Endothelial cell of umbilical vein (primary cell): ENCODE measurements around the gene ZNF514. TPM values are rescaled to one million over a fixed set of nuclear protein-coding genes. Genes with fewer than 3 reads are reported as not detected.
A peak's percentile ranks its signal among the peaks of the same experiment; 100 is the strongest.

Experiments
- BruUV-seq: library from RNA; stranded (reverse); fragments of 400-500 nt; replicated peaks from 2 replicates; lab custom pipeline; 2021; lab: Mats Ljungman, UMichigan
- CTCF ChIA-PET: fragments of 300-600, 350-600 bp; sonication (Branson Sonifier 250); formaldehyde crosslinking; loops from one replicate; lab custom pipeline; 2021; ENCODE audit warnings: antibody characterized with exemption, inconsistent platforms; lab: Charles Lee
- POLR2A ChIA-PET: fragments of 300-600, 350-600 bp; sonication (Branson Sonifier 250); formaldehyde crosslinking; loops from one replicate; lab custom pipeline; 2021; ENCODE audit warnings: antibody characterized with exemption, inconsistent platforms; lab: Charles Lee
- DNase-seq: peaks from one replicate; pipeline ENCODE4 v3.0.0-alpha.2; 2011; ENCODE audit warnings: low read depth, low spot score
- FAIRE-seq: peaks from 2 replicates; lab custom pipeline; 2011; peaks lifted over from hg19 to GRCh38; lab: Jason Lieb, UNC
- H2AFZ ChIP-seq: 2 replicates; pipeline ENCODE4 v1.6.0; 2012; ENCODE audit warnings: low read depth, low read length, control low read depth, inconsistent platforms
- H3K27ac ChIP-seq: 2 replicates; pipeline ENCODE4 v1.5.1; 2011; ENCODE audit warnings: low read depth, mild to moderate bottlenecking, control low read depth, low read length, moderate library complexity; ENCODE audit not compliant: insufficient read depth
- H3K27me3 ChIP-seq, 2 experiments: 2 replicates each; pipeline versions ENCODE4 v1.6.0 to v1.6.1; 2011; ENCODE audit warnings: low read length in 2 of 2, mixed read lengths in 1 of 2; ENCODE audit not compliant: control insufficient read depth in 2 of 2, insufficient read depth in 2 of 2
- H3K36me3 ChIP-seq, 2 experiments: 2 replicates in 1 of 2; 3 replicates in 1 of 2; pipeline ENCODE4 v1.5.1; 2011; ENCODE audit warnings: low read length in 2 of 2, mild to moderate bottlenecking in 1 of 2, moderate library complexity in 1 of 2; ENCODE audit not compliant: control insufficient read depth in 2 of 2, insufficient read depth in 2 of 2; ENCODE audit errors: extremely low read depth in 1 of 2
- H3K4me1 ChIP-seq: 3 replicates; pipeline ENCODE4 v1.5.1; 2011; ENCODE audit warnings: mild to moderate bottlenecking, low read length; ENCODE audit not compliant: control insufficient read depth, insufficient read depth; ENCODE audit errors: extremely low read depth
- H3K4me2 ChIP-seq: 2 replicates; pipeline ENCODE4 v1.6.1; 2011; ENCODE audit warnings: low read length, control low read depth, mixed read lengths; ENCODE audit not compliant: insufficient read depth
- H3K4me3 ChIP-seq, 3 experiments: fragments of 200-600 bp in 1 of 3; sonication (generic), shearing (Covaris generic) in 1 of 3; replicated peaks in 1 of 3; 2 replicates each; pipeline ENCODE4 v1.5.1; 2011 to 2016; ENCODE audit warnings: control low read depth in 3 of 3, low read length in 3 of 3, mild to moderate bottlenecking in 2 of 3, inconsistent platforms in 1 of 3, low read depth in 1 of 3, moderate library complexity in 1 of 3; ENCODE audit not compliant: insufficient read depth in 1 of 3
- H3K79me2 ChIP-seq: 2 replicates; pipeline ENCODE4 v1.6.0; 2012; ENCODE audit warnings: low read length, inconsistent platforms; ENCODE audit not compliant: control insufficient read depth, insufficient read depth
- H3K9ac ChIP-seq: replicated peaks from 2 replicates; pipeline ENCODE3; 2011; ENCODE audit warnings: low read length, control low read depth; ENCODE audit not compliant: insufficient read depth; ENCODE audit errors: extremely low read depth
- H3K9me1 ChIP-seq: replicated peaks from 3 replicates; pipeline ENCODE4 v1.6.0; 2011; ENCODE audit warnings: mild to moderate bottlenecking, low read length; ENCODE audit not compliant: control insufficient read depth, insufficient read depth; ENCODE audit errors: extremely low read depth
- H3K9me3 ChIP-seq: replicated peaks from 2 replicates; pipeline ENCODE4 v1.5.1; 2012; ENCODE audit warnings: low read length, inconsistent platforms; ENCODE audit not compliant: control insufficient read depth, insufficient read depth
- H4K20me1 ChIP-seq: replicated peaks from 2 replicates; pipeline ENCODE3; 2011; ENCODE audit warnings: mild to moderate bottlenecking, low read length; ENCODE audit not compliant: control insufficient read depth, insufficient read depth; ENCODE audit errors: extremely low read depth
- EZH2 ChIP-seq: IDR thresholded peaks from 2 replicates; pipeline ENCODE4 v1.6.1; 2012; ENCODE audit warnings: borderline replicate concordance, low read depth, mild to moderate bottlenecking, moderate library complexity, low read length, inconsistent platforms; ENCODE audit not compliant: severe bottlenecking
- FOS ChIP-seq: IDR thresholded peaks from 2 replicates; pipeline ENCODE4 v1.6.1; 2011; ENCODE audit warnings: mild to moderate bottlenecking, low read length, moderate library complexity, borderline replicate concordance; ENCODE audit not compliant: insufficient read depth
- GATA2 ChIP-seq: IDR thresholded peaks from 2 replicates; pipeline ENCODE4 v1.7.0; 2011; ENCODE audit warnings: low read depth, mild to moderate bottlenecking, moderate library complexity, mixed read lengths, low read length; ENCODE audit not compliant: insufficient read length, insufficient read depth
- JUN ChIP-seq: IDR thresholded peaks from 2 replicates; pipeline ENCODE4 v1.6.1; 2011; ENCODE audit warnings: borderline replicate concordance, low read depth; ENCODE audit not compliant: insufficient read length, insufficient read depth
- MYC ChIP-seq: IDR thresholded peaks from one replicate; pipeline ENCODE4 v1.6.1; 2011; ENCODE audit warnings: mild to moderate bottlenecking, low read depth, low read length
- POLR2A ChIP-seq: IDR thresholded peaks from 2 replicates; pipeline ENCODE4 v1.6.1; 2012; ENCODE audit warnings: low read depth, mild to moderate bottlenecking, control low read depth, low read length
- POLR2AphosphoS5 ChIP-seq: IDR thresholded peaks from 2 replicates; pipeline ENCODE4 v1.6.1; 2012; ENCODE audit warnings: low read depth, mild to moderate bottlenecking, control low read depth, low read length, moderate library complexity; ENCODE audit not compliant: insufficient read depth
- dilution Hi-C: fragments of 300-500 bp; cut with MboI; formaldehyde crosslinking; loops from one replicate; pipeline ENCODE4 v1.15.0; 2019; ENCODE audit warnings: low sequenced_read_pairs; ENCODE audit not compliant: extremely low pct_ligation_motif_present
- intact Hi-C: fragments of 100-400 bp; cut with micrococcal nuclease; formaldehyde crosslinking; loops from one replicate; pipeline ENCODE4 v1.10.0; 2022
- polyA plus RNA-seq, 4 experiments: library from polyadenylated mRNA; depleted of rRNA in 3 of 4; stranded (reverse) in 3 of 4; unstranded in 1 of 4; fragments of >200 nt; gene quantifications; 2 replicates each; pipeline versions ENCODE4 v1.2.1 to v1.2.3, GENCODE V29; 2011 to 2012; ENCODE audit warnings: missing spikeins in 1 of 4
- total RNA-seq: library from RNA; stranded (reverse); gene quantifications from 2 replicates; pipeline ENCODE4 v1.2.3, GENCODE V29; 2021
- TF ChIP-seq, protein P1 (sequence below), 2 donors: IDR thresholded peaks; 1 replicate in 1 of 2; 2 replicates in 1 of 2; pipeline ENCODE4 v1.5.1; 2011; ENCODE audit warnings: low read length in 2 of 2, mild to moderate bottlenecking in 2 of 2, moderate library complexity in 2 of 2, control low read depth in 1 of 2, inconsistent platforms in 1 of 2, low read depth in 1 of 2; ENCODE audit not compliant: insufficient read depth in 1 of 2; ENCODE audit errors: extremely low read depth in 1 of 2
- TF ChIP-seq, protein P2 (sequence below): IDR thresholded peaks from 2 replicates; pipeline ENCODE4 v1.6.1; 2011; ENCODE audit not compliant: insufficient read depth, insufficient read length

Gene ZNF514
- total and polyA plus RNA-seq, 2 donors (not counting 3 experiments of a cell fraction or from before 2014, with no cell fraction given): 3.9 to 11.6 TPM

DNA sequence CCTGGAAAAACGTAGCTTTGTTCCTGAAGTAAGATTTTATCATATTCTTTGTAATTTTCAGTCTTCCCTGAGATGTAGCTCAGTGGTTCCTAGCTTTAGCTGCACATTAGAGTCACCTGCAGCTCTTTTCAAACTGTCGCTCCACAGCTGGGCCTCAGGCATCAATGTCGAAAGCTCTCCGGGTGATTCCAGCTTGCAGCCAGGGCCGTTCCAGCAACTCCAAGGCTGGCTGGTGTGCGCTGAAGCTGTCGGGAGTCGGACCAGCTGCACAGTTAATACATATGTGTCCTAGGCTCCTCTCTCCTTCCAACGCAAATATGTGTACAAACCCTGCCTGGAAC lies 5.4 kb upstream of the ZNF514 start:
- BruUV-seq: TSS peak; percentile 91
- TF ChIP-seq, protein P1, sequence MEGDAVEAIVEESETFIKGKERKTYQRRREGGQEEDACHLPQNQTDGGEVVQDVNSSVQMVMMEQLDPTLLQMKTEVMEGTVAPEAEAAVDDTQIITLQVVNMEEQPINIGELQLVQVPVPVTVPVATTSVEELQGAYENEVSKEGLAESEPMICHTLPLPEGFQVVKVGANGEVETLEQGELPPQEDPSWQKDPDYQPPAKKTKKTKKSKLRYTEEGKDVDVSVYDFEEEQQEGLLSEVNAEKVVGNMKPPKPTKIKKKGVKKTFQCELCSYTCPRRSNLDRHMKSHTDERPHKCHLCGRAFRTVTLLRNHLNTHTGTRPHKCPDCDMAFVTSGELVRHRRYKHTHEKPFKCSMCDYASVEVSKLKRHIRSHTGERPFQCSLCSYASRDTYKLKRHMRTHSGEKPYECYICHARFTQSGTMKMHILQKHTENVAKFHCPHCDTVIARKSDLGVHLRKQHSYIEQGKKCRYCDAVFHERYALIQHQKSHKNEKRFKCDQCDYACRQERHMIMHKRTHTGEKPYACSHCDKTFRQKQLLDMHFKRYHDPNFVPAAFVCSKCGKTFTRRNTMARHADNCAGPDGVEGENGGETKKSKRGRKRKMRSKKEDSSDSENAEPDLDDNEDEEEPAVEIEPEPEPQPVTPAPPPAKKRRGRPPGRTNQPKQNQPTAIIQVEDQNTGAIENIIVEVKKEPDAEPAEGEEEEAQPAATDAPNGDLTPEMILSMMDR (IDR thresholded peaks at IDR 0.05; ENCODE audit: extremely low read depth in 1 of 2, insufficient read depth in 1 of 2, low read depth in 1 of 2, low read length in 2 of 2): no peak
- TF ChIP-seq EZH2 (no peak), POLR2A (no peak), GATA2 (no peak), MYC (no peak), POLR2AphosphoS5 (no peak), JUN (no peak), FOS (no peak)
- TF ChIP-seq, protein P2, sequence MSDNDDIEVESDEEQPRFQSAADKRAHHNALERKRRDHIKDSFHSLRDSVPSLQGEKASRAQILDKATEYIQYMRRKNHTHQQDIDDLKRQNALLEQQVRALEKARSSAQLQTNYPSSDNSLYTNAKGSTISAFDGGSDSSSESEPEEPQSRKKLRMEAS: no peak
- Histone ChIP-seq H3K79me2 (peaks cover 2% of the 10 kb centered on the region), H3K4me2 (peak overlapping the region; percentile 94), H3K9me1 (no peaks in the 10 kb centered on the region), H3K4me3 (peak overlapping the region; percentile 58 to 86 (median 67)), H3K27ac (peak overlapping the region; percentile 84), H2AFZ (peak overlapping the region; percentile 85), H3K9me3 (no peaks in the 10 kb centered on the region), H3K9ac (peak overlapping the region; percentile 93), H3K36me3 (no peaks in the 10 kb centered on the region), H3K27me3 (no peaks in the 10 kb centered on the region), H3K4me1 (peaks cover 8% of the 10 kb centered on the region), H4K20me1 (no peaks in the 10 kb centered on the region)
- intact Hi-C loops (loop anchor here (2.0 to 5.0 kb wide), 2 partner anchors 44 to 88 kb away; partner anchors contain the start of gene MRPS5), dilution Hi-C loops (no loop called here)
- FAIRE-seq (no peak), DNase-seq (no peak)
- POLR2A ChIA-PET: interaction anchor here (2.1 kb wide), 1 partner anchor 44 kb away, joined by 14 read pairs; the partner anchor contains the start of gene MRPS5
- CTCF ChIA-PET: interaction anchor here (0.7 to 1.6 kb wide), 3 partner anchors 43 to 224 kb away, joined by 3 to 5 read pairs (median 3); partner anchors contain the start of gene MRPS5
